Measurements from ENCODE around the gene OTOG. TPM values are rescaled to one million over a fixed set of nuclear protein-coding genes. Genes with fewer than 3 reads are reported as not detected.

OTOG gene
- total RNA-seq, 1 donor from 2014 or later, result 1.5 TPM

DNA sequence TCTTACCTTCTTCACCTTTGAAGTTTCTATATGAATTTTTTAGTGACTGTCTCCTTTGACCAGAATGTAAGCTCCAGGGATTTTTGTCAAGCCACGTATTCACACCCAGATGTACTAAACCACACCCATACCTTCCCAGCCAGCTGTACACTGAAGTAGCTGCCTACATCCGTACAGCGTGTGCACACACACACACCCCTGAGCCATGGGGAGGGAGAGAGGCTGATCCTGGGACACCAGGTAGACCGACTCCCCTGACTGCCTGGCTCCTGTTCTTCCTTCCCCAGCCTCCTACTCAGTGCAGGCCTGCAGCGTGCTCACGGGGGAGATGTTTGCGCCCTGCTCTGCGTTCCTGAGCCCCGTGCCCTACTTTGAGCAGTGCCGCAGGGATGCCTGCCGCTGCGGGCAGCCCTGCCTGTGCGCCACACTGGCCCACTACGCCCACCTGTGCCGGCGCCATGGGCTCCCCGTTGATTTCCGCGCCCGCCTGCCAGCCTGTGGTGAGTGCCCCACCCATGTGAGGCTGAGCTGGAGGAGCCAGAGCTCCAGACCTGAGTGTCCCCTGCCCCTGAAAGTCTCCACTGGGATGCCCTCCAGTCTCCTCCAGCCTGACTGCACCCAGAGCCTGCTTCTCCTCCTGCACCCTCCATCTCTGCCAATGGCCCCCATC lies 25.9 kb downstream of the OTOG start:
- Mint-ChIP-seq H3K9me3 (ENCODE audit: low read depth) (no peaks in the 10 kb centered on the region), H3K4me1 (ENCODE audit: low read depth) (peaks cover 7% of the 10 kb centered on the region), H3K27ac (no peak overlapping the region), H3K36me3 (ENCODE audit: insufficient read depth) (no peaks in the 10 kb centered on the region), H3K4me3 (ENCODE audit: low read depth) (no peak overlapping the region), H3K27me3 (peaks cover 48% of the 10 kb centered on the region)
- no peak for DNase-seq (ENCODE audit: low spot score, unreplicated experiment)
- no peak for TF ChIP-seq CTCF (IDR thresholded peaks at IDR 0.05; ENCODE audit: unreplicated experiment)

DNA sequence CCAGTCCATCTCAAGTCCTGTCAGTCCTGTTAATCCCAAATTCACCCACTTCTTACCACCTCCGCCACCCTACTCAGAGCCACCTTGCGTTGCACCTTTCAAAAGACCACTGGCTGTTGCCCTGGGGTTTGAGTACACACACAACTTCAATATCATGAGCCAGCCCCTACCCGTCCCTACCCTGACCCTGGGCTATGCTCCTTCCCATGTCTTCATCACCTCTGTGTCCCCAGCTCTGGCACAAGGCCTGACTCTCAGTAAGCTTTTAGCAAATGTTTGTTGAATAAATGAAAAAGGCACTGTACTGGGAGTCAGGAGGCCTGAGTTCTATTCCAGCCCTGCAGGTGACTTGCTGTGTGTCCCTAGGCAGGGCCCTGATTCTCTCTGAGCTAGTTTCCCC lies 26.5 kb downstream of the OTOG start:
- no peak overlapping the region for H3K27ac Mint-ChIP-seq
- DNase-seq (ENCODE audit: low spot score, unreplicated experiment), result no peak
- H3K27me3 Mint-ChIP-seq, result peaks cover 49% of the 10 kb centered on the region
- peaks cover 7% of the 10 kb centered on the region for H3K4me1 Mint-ChIP-seq (ENCODE audit: low read depth)
- H3K36me3 Mint-ChIP-seq (ENCODE audit: insufficient read depth), result no peaks in the 10 kb centered on the region
- H3K4me3 Mint-ChIP-seq (ENCODE audit: low read depth), result no peak overlapping the region
- H3K9me3 Mint-ChIP-seq (ENCODE audit: low read depth), result no peaks in the 10 kb centered on the region
- TF ChIP-seq CTCF (IDR thresholded peaks at IDR 0.05; ENCODE audit: unreplicated experiment), result no peak

GRCh38 chr11:17574141-17575091 lies 27.4 kb downstream of the OTOG start:
- peaks cover 7% of the 10 kb centered on the region for H3K4me1 Mint-ChIP-seq (ENCODE audit: low read depth)
- H3K27me3 Mint-ChIP-seq, result peaks cover 45% of the 10 kb centered on the region
- no peak overlapping the region for H3K4me3 Mint-ChIP-seq (ENCODE audit: low read depth)
- H3K36me3 Mint-ChIP-seq (ENCODE audit: insufficient read depth), result no peaks in the 10 kb centered on the region
- TF ChIP-seq CTCF (IDR thresholded peaks at IDR 0.05; ENCODE audit: unreplicated experiment), result no peak
- no peak overlapping the region for H3K27ac Mint-ChIP-seq
- no peaks in the 10 kb centered on the region for H3K9me3 Mint-ChIP-seq (ENCODE audit: low read depth)
- DNase-seq (ENCODE audit: low spot score, unreplicated experiment), result no peak

DNA sequence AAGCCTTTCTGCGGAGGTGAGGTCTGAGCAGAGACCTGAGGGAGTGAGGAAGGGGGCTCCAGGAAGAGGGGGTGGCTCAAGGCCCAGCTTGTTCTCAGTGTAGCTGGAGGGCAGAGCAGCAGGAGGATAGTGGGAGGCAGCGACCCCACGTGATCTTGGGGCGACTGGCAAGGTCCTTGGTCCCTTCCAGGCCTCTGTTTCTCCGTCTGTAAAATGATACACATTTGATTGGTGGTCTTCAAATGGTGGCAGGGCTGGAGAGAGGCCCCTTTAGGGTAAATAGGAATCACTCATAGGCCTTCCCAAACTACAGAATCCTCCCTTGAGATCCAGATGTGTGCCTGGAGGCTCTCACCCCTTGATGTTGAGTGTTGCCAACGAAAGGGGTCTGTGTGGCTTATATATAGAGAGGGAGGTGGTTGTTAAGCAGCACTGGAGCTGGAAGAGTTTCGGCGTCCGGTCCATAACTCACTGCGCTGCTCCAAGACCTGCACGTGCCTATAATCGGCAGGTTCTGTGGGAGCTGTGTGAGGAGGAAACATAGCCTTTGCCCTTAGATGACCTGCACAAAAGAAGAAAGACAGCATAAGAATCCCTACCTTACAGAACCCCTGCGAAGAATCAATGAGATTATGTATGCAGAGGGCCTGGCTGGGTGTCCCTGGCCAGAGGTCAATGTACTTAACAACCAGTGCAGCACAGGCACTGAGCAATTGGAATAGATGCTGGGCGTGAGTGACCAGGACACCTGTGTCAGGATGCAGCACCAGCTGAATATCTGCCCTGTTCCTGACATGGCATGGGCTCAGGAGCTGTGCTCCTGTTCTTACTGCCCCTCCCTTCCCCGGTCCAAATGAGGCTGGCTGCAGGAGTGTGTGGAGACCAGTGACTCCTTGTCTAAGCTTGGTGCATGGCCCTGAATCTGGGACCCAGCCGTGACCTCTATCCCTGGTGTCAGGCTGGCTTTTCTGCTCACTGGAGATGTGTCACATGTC lies 28.7 kb downstream of the OTOG start:
- no peak for TF ChIP-seq CTCF (IDR thresholded peaks at IDR 0.05; ENCODE audit: unreplicated experiment)
- no peak for DNase-seq (ENCODE audit: low spot score, unreplicated experiment)
- Mint-ChIP-seq H3K27ac (no peak overlapping the region), H3K4me1 (ENCODE audit: low read depth) (peaks cover 7% of the 10 kb centered on the region), H3K36me3 (ENCODE audit: insufficient read depth) (no peaks in the 10 kb centered on the region), H3K9me3 (ENCODE audit: low read depth) (no peaks in the 10 kb centered on the region), H3K4me3 (ENCODE audit: low read depth) (no peak overlapping the region), H3K27me3 (peaks cover 48% of the 10 kb centered on the region)

Measured in progenitor cell of endocrine pancreas (in vitro differentiated cells).